ENCODE results near the gene ZNF473.
"Not testable (repeated sequence)": the region's sequence is repeated elsewhere in the genome, so short reads cannot be mapped to it uniquely, and the experiment has no call there.

The ZNF473 gene

GRCh38 chr19:50058425-50058824 is 32.6 kb downstream of the ZNF473 start:
- H3K4me2 ChIP-seq (ENCODE audit: low read length), result no peak overlapping the region
- no peaks in the 10 kb centered on the region for H3K36me3 ChIP-seq (ENCODE audit: insufficient read depth, low read length)
- no peaks in the 10 kb centered on the region for H3K4me1 ChIP-seq (ENCODE audit: control insufficient read depth, insufficient read depth, low read length)
- H3K9me3 ChIP-seq (replicated peaks; ENCODE audit: low read length), result peaks cover 23% of the 10 kb centered on the region
- no peak overlapping the region for H3K9ac ChIP-seq (ENCODE audit: low read depth, low read length)
- H3K4me3 ChIP-seq (ENCODE audit: low read length), result no peak overlapping the region
- H3K27me3 ChIP-seq (ENCODE audit: control insufficient read depth, insufficient read depth, low read length), result no peaks in the 10 kb centered on the region

DNA sequence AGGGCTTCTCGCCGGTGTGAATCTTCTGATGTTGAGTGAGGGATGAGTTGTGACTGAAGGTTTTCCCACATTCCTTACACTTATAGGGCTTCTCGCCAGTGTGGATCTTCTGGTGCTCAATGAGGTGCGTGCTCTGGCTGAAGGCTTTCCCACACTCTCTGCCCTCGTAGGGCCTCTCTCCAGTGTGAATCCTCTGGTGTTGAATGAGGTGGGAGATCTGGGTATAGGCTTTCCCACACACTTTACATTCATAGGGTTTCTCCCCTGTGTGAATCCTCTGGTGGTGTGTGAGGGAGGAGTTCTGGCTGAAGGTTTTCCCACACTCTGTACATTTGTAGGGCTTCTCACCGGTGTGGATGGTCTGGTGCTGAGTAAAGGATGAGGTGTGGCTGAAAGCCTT is 33.2 kb downstream of the ZNF473 start:
- Histone ChIP-seq H3K27me3 (ENCODE audit: control insufficient read depth, insufficient read depth, low read length) (no peaks in the 10 kb centered on the region), H3K36me3 (ENCODE audit: insufficient read depth, low read length) (no peaks in the 10 kb centered on the region), H3K4me1 (ENCODE audit: control insufficient read depth, insufficient read depth, low read length) (no peaks in the 10 kb centered on the region), H3K4me2 (ENCODE audit: low read length) (no peak overlapping the region), H3K9ac (ENCODE audit: low read depth, low read length) (no peak overlapping the region), H3K4me3 (ENCODE audit: low read length) (no peak overlapping the region), H3K9me3 (replicated peaks; ENCODE audit: low read length) (peaks cover 23% of the 10 kb centered on the region)

GRCh38 chr19:50060107-50060506 is 34.3 kb downstream of the ZNF473 start:
- no peaks in the 10 kb centered on the region for H3K36me3 ChIP-seq (ENCODE audit: insufficient read depth, low read length)
- H3K27me3 ChIP-seq (ENCODE audit: control insufficient read depth, insufficient read depth, low read length), result no peaks in the 10 kb centered on the region
- no peak overlapping the region for H3K4me2 ChIP-seq (ENCODE audit: low read length)
- H3K4me1 ChIP-seq (ENCODE audit: control insufficient read depth, insufficient read depth, low read length), result no peaks in the 10 kb centered on the region
- H3K4me3 ChIP-seq (ENCODE audit: low read length), result no peak overlapping the region
- no peak overlapping the region for H3K9ac ChIP-seq (ENCODE audit: low read depth, low read length)
- H3K9me3 ChIP-seq (replicated peaks; ENCODE audit: low read length), result peaks cover 23% of the 10 kb centered on the region

GRCh38 chr19:50061650-50062049 is 35.8 kb downstream of the ZNF473 start:
- Histone ChIP-seq H3K4me2 (ENCODE audit: low read length) (no peak overlapping the region), H3K27me3 (ENCODE audit: control insufficient read depth, insufficient read depth, low read length) (no peaks in the 10 kb centered on the region), H3K4me1 (ENCODE audit: control insufficient read depth, insufficient read depth, low read length) (no peaks in the 10 kb centered on the region), H3K4me3 (ENCODE audit: low read length) (no peak overlapping the region), H3K9me3 (replicated peaks; ENCODE audit: low read length) (peaks cover 23% of the 10 kb centered on the region), H3K9ac (ENCODE audit: low read depth, low read length) (no peak overlapping the region), H3K36me3 (ENCODE audit: insufficient read depth, low read length) (no peaks in the 10 kb centered on the region)

DNA sequence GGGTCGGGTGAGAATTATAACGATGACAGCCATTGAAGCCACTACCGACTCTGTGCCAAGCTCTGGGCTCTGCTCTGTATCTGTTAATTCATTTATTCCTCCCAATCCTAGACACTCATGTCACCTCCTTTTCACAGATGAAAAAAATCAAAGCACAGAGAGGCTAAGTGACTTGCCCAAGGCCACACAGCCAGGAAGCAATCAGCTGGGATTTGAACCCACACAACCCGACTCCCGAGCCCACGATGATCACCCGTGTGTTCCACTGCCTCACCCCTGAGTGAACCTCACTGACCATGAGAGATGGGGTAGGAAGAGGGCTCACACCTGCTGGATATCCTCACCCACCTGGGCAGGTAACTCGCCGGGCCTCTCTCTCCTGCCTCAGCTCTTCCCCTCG is 40.1 kb downstream of the ZNF473 start:
- H3K4me1 ChIP-seq (ENCODE audit: control insufficient read depth, insufficient read depth, low read length), result no peaks in the 10 kb centered on the region
- no peak overlapping the region for H3K4me2 ChIP-seq (ENCODE audit: low read length)

DNA sequence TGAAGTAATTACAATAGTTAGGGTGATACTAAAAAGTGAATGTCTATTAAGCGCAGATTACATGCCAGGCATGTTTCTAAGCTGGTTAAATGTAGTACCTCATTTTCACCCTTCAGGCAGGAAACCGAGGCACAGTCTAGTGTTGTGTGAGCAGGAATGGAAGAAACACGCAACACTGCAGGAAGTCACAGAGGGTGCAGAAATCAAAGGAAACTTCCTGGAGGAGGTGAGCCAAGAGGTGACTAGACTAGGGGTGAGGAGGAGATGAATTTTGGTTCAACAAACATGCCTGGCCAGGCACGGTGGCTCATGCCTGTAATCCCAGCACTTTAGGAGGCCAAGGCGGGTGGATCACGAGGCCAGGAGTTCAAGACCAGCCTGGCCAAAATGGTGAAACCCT is 41.8 kb downstream of the ZNF473 start:
- Histone ChIP-seq H3K4me2 (ENCODE audit: low read length) (no peak overlapping the region), H3K4me3 (ENCODE audit: low read length) (no peak overlapping the region), H3K27me3 (ENCODE audit: control insufficient read depth, insufficient read depth, low read length) (no peaks in the 10 kb centered on the region), H3K9ac (ENCODE audit: low read depth, low read length) (no peak overlapping the region), H3K4me1 (ENCODE audit: control insufficient read depth, insufficient read depth, low read length) (no peaks in the 10 kb centered on the region), H3K36me3 (ENCODE audit: insufficient read depth, low read length) (no peaks in the 10 kb centered on the region), H3K9me3 (replicated peaks; ENCODE audit: low read length) (no peaks in the 10 kb centered on the region)

More for the DNA sequence above, 40.1 kb downstream of the ZNF473 start:
- Histone ChIP-seq H3K27me3 (ENCODE audit: control insufficient read depth, insufficient read depth, low read length) (no peaks in the 10 kb centered on the region), H3K9ac (ENCODE audit: low read depth, low read length) (no peak overlapping the region), H3K4me3 (ENCODE audit: low read length) (no peak overlapping the region), H3K36me3 (ENCODE audit: insufficient read depth, low read length) (no peaks in the 10 kb centered on the region), H3K9me3 (replicated peaks; ENCODE audit: low read length) (no peaks in the 10 kb centered on the region)

- H3K36me3 ChIP-seq (ENCODE audit: insufficient read depth, low read length); H3K9me3 ChIP-seq (replicated peaks; ENCODE audit: low read length); H3K9ac ChIP-seq (ENCODE audit: low read depth, low read length); H3K4me1 ChIP-seq (ENCODE audit: control insufficient read depth, insufficient read depth, low read length); H3K4me3 ChIP-seq (ENCODE audit: low read length); H3K27me3 ChIP-seq (ENCODE audit: control insufficient read depth, insufficient read depth, low read length); H3K4me2 ChIP-seq (ENCODE audit: low read length): not testable (repeated sequence)
Measured at GRCh38 chr19:50068382-50068781, 42.6 kb downstream of the ZNF473 start.

DNA sequence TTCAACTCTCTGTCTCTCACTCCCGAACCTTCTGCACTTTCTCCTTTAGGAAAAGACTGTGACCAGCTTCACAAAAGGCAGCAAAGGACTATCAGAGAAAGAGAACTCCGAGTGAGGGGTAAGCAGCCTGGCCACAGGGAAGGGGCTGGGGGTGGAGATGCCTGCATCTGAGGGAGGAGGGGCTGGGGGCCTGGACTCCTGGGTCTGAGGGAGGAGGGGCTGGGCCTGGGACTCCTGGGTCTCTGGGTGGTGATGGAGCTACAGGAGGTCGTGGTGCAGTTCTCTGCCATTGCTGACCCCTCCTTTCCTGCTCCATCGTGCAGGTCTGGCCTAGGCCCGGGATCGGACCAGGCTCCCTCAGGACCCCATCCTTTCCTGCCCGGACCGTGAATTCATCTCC is 49.3 kb downstream of the ZNF473 start:
- H3K4me2 ChIP-seq (ENCODE audit: low read length); H3K4me3 ChIP-seq (ENCODE audit: low read length); H3K4me1 ChIP-seq (ENCODE audit: control insufficient read depth, insufficient read depth, low read length); H3K9me3 ChIP-seq (replicated peaks; ENCODE audit: low read length); H3K27me3 ChIP-seq (ENCODE audit: control insufficient read depth, insufficient read depth, low read length); H3K36me3 ChIP-seq (ENCODE audit: insufficient read depth, low read length); H3K9ac ChIP-seq (ENCODE audit: low read depth, low read length): not testable (repeated sequence)

DNA sequence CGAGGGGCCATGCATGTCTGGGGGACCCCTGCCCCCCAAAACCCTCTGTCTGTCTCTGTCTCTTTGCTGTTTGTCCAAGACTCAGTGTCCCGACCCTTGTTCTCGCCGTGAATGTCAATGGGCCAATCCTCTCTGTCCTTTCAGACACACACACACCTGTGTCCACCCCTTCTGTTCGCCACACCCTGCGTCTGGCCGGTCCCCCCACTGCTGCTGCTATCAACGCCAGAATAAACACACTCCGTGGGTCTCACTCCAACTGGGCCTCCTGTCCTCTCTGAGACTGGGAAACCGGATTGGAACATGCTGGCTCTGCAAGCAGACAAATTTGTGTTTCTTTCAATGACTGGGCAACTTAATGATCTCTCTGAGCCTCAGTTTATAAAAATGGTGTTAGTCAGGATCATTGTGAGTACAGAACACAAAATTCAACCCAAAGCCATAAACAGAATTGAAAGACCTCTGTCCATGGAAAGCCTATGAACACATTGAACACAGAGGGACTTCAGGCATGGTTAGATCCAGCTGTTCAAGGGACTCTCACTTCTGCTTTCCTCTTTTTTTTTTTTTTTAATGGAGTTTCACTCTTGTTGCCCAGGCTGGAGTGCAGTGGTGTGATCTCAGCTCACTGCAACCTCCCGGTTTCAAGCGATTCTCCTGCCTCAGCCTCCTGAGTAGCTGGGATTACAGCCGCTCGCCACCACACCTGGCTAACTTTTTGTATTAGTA is 50.0 kb downstream of the ZNF473 start:
- not testable (repeated sequence) for H3K27me3 ChIP-seq (ENCODE audit: control insufficient read depth, insufficient read depth, low read length); H3K9ac ChIP-seq (ENCODE audit: low read depth, low read length); H3K4me2 ChIP-seq (ENCODE audit: low read length); H3K4me3 ChIP-seq (ENCODE audit: low read length); H3K4me1 ChIP-seq (ENCODE audit: control insufficient read depth, insufficient read depth, low read length); H3K36me3 ChIP-seq (ENCODE audit: insufficient read depth, low read length); H3K9me3 ChIP-seq (replicated peaks; ENCODE audit: low read length)

GRCh38 chr19:50076581-50077355 is 51.0 kb downstream of the ZNF473 start:
- not testable (repeated sequence) for H3K9me3 ChIP-seq (replicated peaks; ENCODE audit: low read length); H3K4me2 ChIP-seq (ENCODE audit: low read length); H3K4me3 ChIP-seq (ENCODE audit: low read length); H3K27me3 ChIP-seq (ENCODE audit: control insufficient read depth, insufficient read depth, low read length); H3K4me1 ChIP-seq (ENCODE audit: control insufficient read depth, insufficient read depth, low read length); H3K9ac ChIP-seq (ENCODE audit: low read depth, low read length); H3K36me3 ChIP-seq (ENCODE audit: insufficient read depth, low read length)

DNA sequence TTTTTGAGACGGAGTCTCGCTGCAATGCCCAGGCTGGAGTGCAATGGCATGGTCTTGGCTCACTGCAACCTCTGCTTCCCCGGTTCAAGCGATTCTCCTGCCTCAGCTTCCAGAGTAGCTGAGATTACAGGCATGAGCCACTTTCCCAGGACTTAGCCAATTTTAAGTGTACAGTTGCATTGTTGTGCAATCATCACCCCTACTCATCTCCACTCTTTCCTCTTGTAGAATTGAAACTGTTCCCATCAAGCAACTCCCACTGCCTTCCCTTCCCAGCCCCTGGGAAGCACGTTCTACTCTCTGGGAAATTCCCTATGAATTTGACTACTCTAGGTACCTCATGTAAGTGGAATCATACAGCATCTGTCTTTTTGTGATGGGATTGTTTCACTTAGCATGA is 53.2 kb downstream of the ZNF473 start:
- not testable (repeated sequence) for H3K9me3 ChIP-seq (replicated peaks; ENCODE audit: low read length); H3K4me2 ChIP-seq (ENCODE audit: low read length); H3K9ac ChIP-seq (ENCODE audit: low read depth, low read length); H3K27me3 ChIP-seq (ENCODE audit: control insufficient read depth, insufficient read depth, low read length); H3K4me3 ChIP-seq (ENCODE audit: low read length); H3K36me3 ChIP-seq (ENCODE audit: insufficient read depth, low read length); H3K4me1 ChIP-seq (ENCODE audit: control insufficient read depth, insufficient read depth, low read length)

DNA sequence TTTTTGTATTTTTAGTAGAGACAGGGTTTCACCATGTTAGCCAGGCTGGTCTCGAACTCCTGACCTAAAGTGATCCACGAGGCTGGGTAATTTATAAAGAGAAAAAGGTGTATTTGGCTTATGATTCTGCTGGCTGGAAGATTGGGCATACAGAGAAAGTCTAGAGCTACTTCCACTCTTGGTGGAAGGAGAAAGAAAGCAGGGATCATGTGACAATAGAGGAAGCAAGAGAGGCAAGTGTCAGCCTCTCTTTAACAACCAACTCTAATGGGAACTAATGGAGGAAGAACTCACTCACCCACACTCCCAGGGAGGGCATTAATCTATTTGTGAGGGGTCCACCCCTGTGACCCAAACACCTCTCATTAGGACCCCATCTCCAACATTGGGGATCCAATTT is 58.6 kb downstream of the ZNF473 start:
- H3K4me1 ChIP-seq (ENCODE audit: control insufficient read depth, insufficient read depth, low read length); H3K4me3 ChIP-seq (ENCODE audit: low read length); H3K9ac ChIP-seq (ENCODE audit: low read depth, low read length); H3K9me3 ChIP-seq (replicated peaks; ENCODE audit: low read length); H3K4me2 ChIP-seq (ENCODE audit: low read length); H3K27me3 ChIP-seq (ENCODE audit: control insufficient read depth, insufficient read depth, low read length); H3K36me3 ChIP-seq (ENCODE audit: insufficient read depth, low read length): not testable (repeated sequence)
